ENCODE results near the gene FAM149A. TPM values are rescaled to one million over a fixed set of nuclear protein-coding genes. Genes with fewer than 3 reads are reported as not detected.

The FAM149A gene
- polyA plus RNA-seq, 2 of the 4 experiments (the other 2 are of a cell fraction), result 1.8 to 3.0 TPM

DNA sequence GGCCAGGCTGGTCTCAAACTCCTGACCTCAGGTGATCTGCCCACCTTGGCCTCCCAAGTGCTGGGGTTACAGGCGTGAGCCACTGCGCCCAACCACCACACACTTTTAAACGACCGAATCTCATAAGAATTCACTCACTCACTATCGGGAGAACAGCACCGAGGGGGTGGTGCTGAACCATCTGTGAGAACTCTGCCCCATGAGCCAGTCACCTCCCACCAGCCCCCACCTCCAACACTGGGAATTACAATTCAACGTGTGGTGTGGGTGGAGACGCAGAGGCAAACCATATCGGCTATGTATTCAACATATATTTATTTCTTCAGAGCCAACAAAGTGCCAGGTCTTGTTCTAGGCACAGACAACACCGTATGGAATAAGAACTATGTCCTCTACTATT is 32.0 kb upstream of the FAM149A start (continued):
- TF ChIP-seq KDM5A (IDR thresholded peaks at IDR 0.05) (no peak), NFE2L2 (conservative IDR thresholded peaks at IDR 0.05; ENCODE audit: low read length) (no peak), JUN (IDR thresholded peaks at IDR 0.05) (no peak), EHMT2 (IDR thresholded peaks at IDR 0.05; ENCODE audit: low read depth) (no peak), NPAS2 (CRISPR knock-in tag; IDR thresholded peaks at IDR 0.05; ENCODE audit: borderline replicate concordance) (no peak), HDAC2 (IDR thresholded peaks at IDR 0.05) (no peak), POLR2AphosphoS2 (conservative IDR thresholded peaks at IDR 0.05; ENCODE audit: low read length) (no peak), MYC (IDR thresholded peaks at IDR 0.05; ENCODE audit: borderline replicate concordance, low read length) (no peak), ESRRA (IDR thresholded peaks at IDR 0.05; ENCODE audit: borderline replicate concordance, low read length) (no peak), RAD21 (conservative IDR thresholded peaks at IDR 0.05 in 1 of 2, IDR thresholded peaks at IDR 0.05 in 1 of 2) (no peak)
- TF ChIP-seq, protein P1, sequence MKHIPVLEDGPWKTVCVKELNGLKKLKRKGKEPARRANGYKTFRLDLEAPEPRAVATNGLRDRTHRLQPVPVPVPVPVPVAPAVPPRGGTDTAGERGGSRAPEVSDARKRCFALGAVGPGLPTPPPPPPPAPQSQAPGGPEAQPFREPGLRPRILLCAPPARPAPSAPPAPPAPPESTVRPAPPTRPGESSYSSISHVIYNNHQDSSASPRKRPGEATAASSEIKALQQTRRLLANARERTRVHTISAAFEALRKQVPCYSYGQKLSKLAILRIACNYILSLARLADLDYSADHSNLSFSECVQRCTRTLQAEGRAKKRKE (CRISPR knock-in tag; IDR thresholded peaks at IDR 0.05; ENCODE audit: low read depth), result no peak
- TF ChIP-seq, protein P2, sequence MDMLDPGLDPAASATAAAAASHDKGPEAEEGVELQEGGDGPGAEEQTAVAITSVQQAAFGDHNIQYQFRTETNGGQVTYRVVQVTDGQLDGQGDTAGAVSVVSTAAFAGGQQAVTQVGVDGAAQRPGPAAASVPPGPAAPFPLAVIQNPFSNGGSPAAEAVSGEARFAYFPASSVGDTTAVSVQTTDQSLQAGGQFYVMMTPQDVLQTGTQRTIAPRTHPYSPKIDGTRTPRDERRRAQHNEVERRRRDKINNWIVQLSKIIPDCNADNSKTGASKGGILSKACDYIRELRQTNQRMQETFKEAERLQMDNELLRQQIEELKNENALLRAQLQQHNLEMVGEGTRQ (IDR thresholded peaks at IDR 0.05), result no peak

DNA sequence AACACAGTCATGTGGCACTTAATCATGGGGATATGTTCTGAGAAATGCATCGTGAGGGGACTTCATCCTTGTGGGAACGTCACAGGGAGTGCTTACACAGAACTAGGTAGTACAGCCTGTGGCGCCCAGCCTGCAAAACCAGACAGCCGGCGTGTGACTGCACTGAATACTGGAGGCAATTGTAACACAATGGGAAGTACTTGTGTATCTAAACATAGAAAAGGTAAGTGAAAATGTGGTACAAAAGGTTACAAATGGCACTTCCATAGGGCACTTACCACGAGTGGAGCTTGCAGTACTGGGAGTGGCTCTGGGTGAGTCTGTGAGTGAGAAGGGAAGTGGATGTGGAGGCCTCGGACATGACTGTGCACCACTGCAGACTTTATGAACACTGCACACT is 30.3 kb upstream of the FAM149A start:
- no peak for FAIRE-seq
- POLR2A ChIA-PET, result no interaction called here
- WGBS (ENCODE audit: missing lambda C conversion rate), result 69% methylated on average over 7 of the region's 7 CpGs
- no peak overlapping the region for H3K4me3 ChIP-seq
- H3K4me1 ChIP-seq, result no peaks in the 10 kb centered on the region
- TF ChIP-seq ZC3H11A (IDR thresholded peaks at IDR 0.05) (no peak), BHLHE40 (IDR thresholded peaks at IDR 0.05; ENCODE audit: low read depth, low read length) (no peak), ZNF302 (CRISPR knock-in tag; IDR thresholded peaks at IDR 0.05) (no peak), HEYL (CRISPR knock-in tag; IDR thresholded peaks at IDR 0.05) (no peak), POLR2AphosphoS2 (conservative IDR thresholded peaks at IDR 0.05; ENCODE audit: low read length) (no peak), EP300 (IDR thresholded peaks at IDR 0.05) (no peak), TFCP2L1 (CRISPR knock-in tag; IDR thresholded peaks at IDR 0.05) (no peak)
- TF ChIP-seq, protein P3, sequence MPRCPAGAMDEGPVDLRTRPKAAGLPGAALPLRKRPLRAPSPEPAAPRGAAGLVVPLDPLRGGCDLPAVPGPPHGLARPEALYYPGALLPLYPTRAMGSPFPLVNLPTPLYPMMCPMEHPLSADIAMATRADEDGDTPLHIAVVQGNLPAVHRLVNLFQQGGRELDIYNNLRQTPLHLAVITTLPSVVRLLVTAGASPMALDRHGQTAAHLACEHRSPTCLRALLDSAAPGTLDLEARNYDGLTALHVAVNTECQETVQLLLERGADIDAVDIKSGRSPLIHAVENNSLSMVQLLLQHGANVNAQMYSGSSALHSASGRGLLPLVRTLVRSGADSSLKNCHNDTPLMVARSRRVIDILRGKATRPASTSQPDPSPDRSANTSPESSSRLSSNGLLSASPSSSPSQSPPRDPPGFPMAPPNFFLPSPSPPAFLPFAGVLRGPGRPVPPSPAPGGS (IDR thresholded peaks at IDR 0.05), result no peak
- TF ChIP-seq, protein P4, sequence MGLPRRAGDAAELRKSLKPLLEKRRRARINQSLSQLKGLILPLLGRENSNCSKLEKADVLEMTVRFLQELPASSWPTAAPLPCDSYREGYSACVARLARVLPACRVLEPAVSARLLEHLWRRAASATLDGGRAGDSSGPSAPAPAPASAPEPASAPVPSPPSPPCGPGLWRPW (IDR thresholded peaks at IDR 0.05), result no peak
- TF ChIP-seq, protein P2 (IDR thresholded peaks at IDR 0.05), result no peak
- no peak overlapping the region for H3K4me2 ChIP-seq
- DNase-seq (ENCODE audit: low read depth in 1 of 2, low spot score in 1 of 2), result no peak
- ATAC-seq, result no peak
- no peaks in the 10 kb centered on the region for H3K9me3 ChIP-seq
- H3K27ac ChIP-seq, result no peak overlapping the region
- CTCF ChIA-PET, result interaction anchor here (1.0 kb wide), 1 partner anchor 63 kb away, joined by 3 read pairs; no protein-coding TSS in a partner anchor

DNA sequence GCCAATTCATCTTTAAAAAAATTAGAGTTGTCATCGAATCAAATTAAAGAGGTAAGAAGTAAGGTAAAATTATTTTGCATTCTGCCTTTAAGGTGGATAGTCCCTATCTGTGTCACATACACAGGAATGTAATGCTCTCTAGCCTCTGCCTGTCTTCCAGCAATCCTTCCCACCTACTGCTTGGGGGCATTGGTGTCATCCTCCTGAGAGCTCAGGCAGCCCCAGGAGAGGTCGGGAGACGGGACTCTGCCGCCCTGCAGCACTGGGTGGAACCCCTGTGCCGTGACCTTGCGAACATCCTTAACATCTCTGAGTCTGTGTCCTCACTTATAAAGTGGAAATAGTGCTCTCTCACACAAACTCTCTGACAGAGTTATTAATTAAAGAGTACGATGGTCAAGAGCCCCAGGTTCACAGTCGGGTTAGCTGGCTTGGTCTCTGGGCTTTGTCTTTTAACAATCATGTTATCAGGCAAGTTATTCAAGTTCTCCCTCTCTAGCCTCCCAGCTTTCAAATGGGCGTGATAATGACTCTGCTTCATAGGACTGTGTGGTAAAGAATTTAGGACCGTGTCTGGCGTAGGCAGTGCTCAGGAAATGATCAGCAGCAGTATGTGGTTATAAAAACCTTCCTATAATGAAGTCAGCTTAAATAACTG is 25.4 kb upstream of the FAM149A start:
- DNase-seq (ENCODE audit: low read depth in 1 of 2, low spot score in 1 of 2), result no peak
- POLR2A ChIA-PET, result no interaction called here
- Histone ChIP-seq H3K4me3 (no peak overlapping the region), H3K9me3 (no peaks in the 10 kb centered on the region), H3K4me1 (no peaks in the 10 kb centered on the region), H3K4me2 (no peak overlapping the region), H3K27ac (no peak overlapping the region)
- TF ChIP-seq, protein P5, sequence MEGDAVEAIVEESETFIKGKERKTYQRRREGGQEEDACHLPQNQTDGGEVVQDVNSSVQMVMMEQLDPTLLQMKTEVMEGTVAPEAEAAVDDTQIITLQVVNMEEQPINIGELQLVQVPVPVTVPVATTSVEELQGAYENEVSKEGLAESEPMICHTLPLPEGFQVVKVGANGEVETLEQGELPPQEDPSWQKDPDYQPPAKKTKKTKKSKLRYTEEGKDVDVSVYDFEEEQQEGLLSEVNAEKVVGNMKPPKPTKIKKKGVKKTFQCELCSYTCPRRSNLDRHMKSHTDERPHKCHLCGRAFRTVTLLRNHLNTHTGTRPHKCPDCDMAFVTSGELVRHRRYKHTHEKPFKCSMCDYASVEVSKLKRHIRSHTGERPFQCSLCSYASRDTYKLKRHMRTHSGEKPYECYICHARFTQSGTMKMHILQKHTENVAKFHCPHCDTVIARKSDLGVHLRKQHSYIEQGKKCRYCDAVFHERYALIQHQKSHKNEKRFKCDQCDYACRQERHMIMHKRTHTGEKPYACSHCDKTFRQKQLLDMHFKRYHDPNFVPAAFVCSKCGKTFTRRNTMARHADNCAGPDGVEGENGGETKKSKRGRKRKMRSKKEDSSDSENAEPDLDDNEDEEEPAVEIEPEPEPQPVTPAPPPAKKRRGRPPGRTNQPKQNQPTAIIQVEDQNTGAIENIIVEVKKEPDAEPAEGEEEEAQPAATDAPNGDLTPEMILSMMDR (IDR thresholded peaks at IDR 0.05), result no peak
- no peak for TF ChIP-seq BHLHE40 (IDR thresholded peaks at IDR 0.05; ENCODE audit: low read depth, low read length)
- no peak for TF ChIP-seq RFX5 (IDR thresholded peaks at IDR 0.05)
- no peak for TF ChIP-seq JUNB (IDR thresholded peaks at IDR 0.05)
- TF ChIP-seq ZFP36 (IDR thresholded peaks at IDR 0.05; ENCODE audit: borderline replicate concordance, partially characterized antibody), result no peak
- no peak for TF ChIP-seq CHD4 (IDR thresholded peaks at IDR 0.05; ENCODE audit: borderline replicate concordance)
- no peak for TF ChIP-seq NFE2L2 (conservative IDR thresholded peaks at IDR 0.05; ENCODE audit: low read length)
- no peak for TF ChIP-seq ESRRA (IDR thresholded peaks at IDR 0.05; ENCODE audit: borderline replicate concordance, low read length)
- no peak for TF ChIP-seq MYC (IDR thresholded peaks at IDR 0.05; ENCODE audit: borderline replicate concordance, low read length)
- TF ChIP-seq MAZ (IDR thresholded peaks at IDR 0.05; ENCODE audit: borderline replicate concordance, low read depth, low read length), result no peak
- CTCF ChIA-PET, result interaction anchor here (1.1 to 1.5 kb wide), 3 partner anchors 11 to 58 kb away, joined by 3 to 5 read pairs (median 3); no protein-coding TSS in a partner anchor
- WGBS (ENCODE audit: missing lambda C conversion rate), result 61% methylated on average over 11 of the region's 11 CpGs
- ATAC-seq, result no peak; a peak in 1 of 6 replicates
- FAIRE-seq, result no peak

Data from A549 (cell line).